Esophagus squamous epithelium (tissue), 5 donors: ENCODE results near the gene LPP. TPM values are rescaled to one million over a fixed set of nuclear protein-coding genes. Genes with fewer than 3 reads are reported as not detected.

Experiments
- DNase-seq: peaks from one replicate; lab custom pipeline; 2025; lab: John Stamatoyannopoulos, UW
- H3K27ac ChIP-seq, 4 donors: fragments of 200-600 bp; sonication (generic); one replicate each; pipeline ENCODE4 v1.5.1; 2016 to 2019; ENCODE audit warnings: mild to moderate bottlenecking in 1 of 4
- H3K27me3 ChIP-seq, 4 donors: fragments of 200-600 bp; sonication (generic); 1 replicate in 3 of 4; 2 replicates in 1 of 4; pipeline versions ENCODE4 v1.5.1 to v1.6.0; 2017 to 2021; ENCODE audit warnings: antibody characterized with exemption in 1 of 4
- H3K36me3 ChIP-seq, 3 donors: fragments of 200-600 bp; sonication (generic); one replicate each; pipeline ENCODE4 v1.5.1; 2016 to 2019
- H3K4me1 ChIP-seq, 3 donors: fragments of 200-600 bp; sonication (generic); one replicate each; pipeline ENCODE4 v1.5.1; 2017 to 2019
- H3K4me3 ChIP-seq, 4 donors: fragments of 200-600 bp; sonication (generic); 1 replicate in 3 of 4; 2 replicates in 1 of 4; pipeline ENCODE4 v1.5.1; 2016 to 2019; ENCODE audit warnings: mild to moderate bottlenecking in 2 of 4, moderate library complexity in 1 of 4
- H3K9me3 ChIP-seq, 3 donors: fragments of 200-600 bp; sonication (generic); one replicate each; pipeline ENCODE4 v1.5.1; 2016 to 2019
- POLR2A ChIP-seq, 4 donors: fragments of 450-650 bp; IDR thresholded peaks; one replicate each; pipeline ENCODE4 v1.6.1; 2017; ENCODE audit warnings: antibody characterized with exemption in 4 of 4, mild to moderate bottlenecking in 4 of 4, moderate library complexity in 3 of 4
- WGBS, 2 donors: methylation state at CpG; one replicate each; pipeline ENCODE4 v1.1.5; 2018; 5-methylcytosine and 5-hydroxymethylcytosine counted together
- intact Hi-C: fragments of 100-400 bp; cut with DNase I; formaldehyde crosslinking; loops from one replicate; pipeline ENCODE4 v1.15.0; 2022
- total RNA-seq, 4 donors: library from RNA; depleted of rRNA; stranded (reverse); fragments of >200 nt; gene quantifications; one replicate each; pipeline ENCODE4 v1.1.0, GENCODE V29; 2016
- TF ChIP-seq, protein P1 (sequence below), 6 experiments: fragments of 450-650 bp in 4 of 6; fragments of 200-600 bp in 2 of 6; sonication (generic) in 2 of 6; IDR thresholded peaks; one replicate each; pipeline ENCODE4 v1.5.1; 2016 to 2019; ENCODE audit warnings: antibody characterized with exemption in 6 of 6, mild to moderate bottlenecking in 4 of 6, moderate library complexity in 4 of 6
- donor health status: DM: yes; HTN: yes; CAD: no.

LPP gene
- total RNA-seq, 4 donors from 2014 or later = 41.4 to 369 (median 97.3) TPM

DNA sequence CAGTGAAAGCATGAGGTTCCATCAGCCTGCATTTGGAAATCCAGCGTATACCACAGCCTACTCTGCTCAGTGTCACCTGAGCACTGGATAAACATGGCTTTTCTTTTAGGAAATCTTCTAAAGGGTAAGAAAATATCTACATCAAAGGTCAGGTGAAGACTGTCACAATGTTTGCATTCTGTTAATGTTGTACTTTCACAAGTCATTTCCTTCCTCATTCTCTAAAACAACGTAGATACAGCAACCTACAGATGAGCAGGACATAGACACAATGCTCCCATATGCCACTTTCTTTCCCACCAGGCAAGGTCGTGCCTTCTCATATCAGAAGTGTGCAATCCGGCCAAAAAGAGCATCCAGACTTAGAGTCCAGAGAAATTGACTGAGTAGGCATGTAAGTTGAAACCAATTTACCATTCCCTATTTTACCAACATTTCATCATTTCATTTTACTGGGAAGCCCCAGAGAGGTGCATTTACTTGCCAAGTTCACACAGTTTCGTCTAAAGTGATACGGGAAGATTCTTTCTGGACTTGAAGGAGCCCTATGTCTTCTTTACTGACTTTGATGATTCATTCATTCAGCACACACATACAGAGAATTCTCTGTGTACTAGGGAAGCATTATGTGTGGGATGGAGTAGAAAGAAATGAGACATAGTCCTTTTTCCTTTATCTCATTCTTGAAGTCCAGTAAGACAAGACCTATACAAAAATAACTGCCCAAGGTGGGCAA, 30.6 kb upstream of the LPP start:
- no peaks in the 10 kb centered on the region for H3K36me3 ChIP-seq
- DNase-seq = no peak
- H3K9me3 ChIP-seq = no peaks in the 10 kb centered on the region
- intact Hi-C loops = no loop called here
- 72 to 73% methylated on average over 6 of the region's 6 CpGs for WGBS, 2 donors
- H3K4me1 ChIP-seq = no peaks in the 10 kb centered on the region
- H3K4me3 ChIP-seq = no peak overlapping the region
- H3K27ac ChIP-seq = peak overlapping the region in 1 of 4 donors; percentile 19
- TF ChIP-seq POLR2A (IDR thresholded peaks at IDR 0.05) = no peak
- TF ChIP-seq, protein P1, sequence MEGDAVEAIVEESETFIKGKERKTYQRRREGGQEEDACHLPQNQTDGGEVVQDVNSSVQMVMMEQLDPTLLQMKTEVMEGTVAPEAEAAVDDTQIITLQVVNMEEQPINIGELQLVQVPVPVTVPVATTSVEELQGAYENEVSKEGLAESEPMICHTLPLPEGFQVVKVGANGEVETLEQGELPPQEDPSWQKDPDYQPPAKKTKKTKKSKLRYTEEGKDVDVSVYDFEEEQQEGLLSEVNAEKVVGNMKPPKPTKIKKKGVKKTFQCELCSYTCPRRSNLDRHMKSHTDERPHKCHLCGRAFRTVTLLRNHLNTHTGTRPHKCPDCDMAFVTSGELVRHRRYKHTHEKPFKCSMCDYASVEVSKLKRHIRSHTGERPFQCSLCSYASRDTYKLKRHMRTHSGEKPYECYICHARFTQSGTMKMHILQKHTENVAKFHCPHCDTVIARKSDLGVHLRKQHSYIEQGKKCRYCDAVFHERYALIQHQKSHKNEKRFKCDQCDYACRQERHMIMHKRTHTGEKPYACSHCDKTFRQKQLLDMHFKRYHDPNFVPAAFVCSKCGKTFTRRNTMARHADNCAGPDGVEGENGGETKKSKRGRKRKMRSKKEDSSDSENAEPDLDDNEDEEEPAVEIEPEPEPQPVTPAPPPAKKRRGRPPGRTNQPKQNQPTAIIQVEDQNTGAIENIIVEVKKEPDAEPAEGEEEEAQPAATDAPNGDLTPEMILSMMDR (IDR thresholded peaks at IDR 0.05) = no peak
- peaks cover 0 to 15% (median 0%) of the 10 kb centered on the region in 4 donors for H3K27me3 ChIP-seq

DNA sequence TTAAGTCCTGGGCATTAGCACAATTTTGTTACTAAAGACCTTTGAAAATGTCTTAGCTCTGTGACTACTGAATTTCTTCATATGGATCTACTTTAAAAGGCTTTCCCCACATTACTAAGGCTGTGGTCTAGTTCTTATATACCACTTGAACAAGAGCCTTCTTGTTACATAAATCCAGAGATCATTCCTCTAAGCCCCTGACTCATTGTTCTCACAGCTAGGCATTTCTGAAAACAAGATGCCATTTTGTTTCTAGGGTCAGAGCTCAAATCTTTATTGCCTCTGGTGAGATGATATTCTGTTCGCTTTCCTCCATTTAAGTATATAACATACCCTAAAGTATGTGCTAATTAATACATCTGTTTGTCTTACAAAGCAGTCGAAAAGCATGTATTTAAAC, 29.8 kb upstream of the LPP start:
- intact Hi-C loops = no loop called here
- TF ChIP-seq, protein P1 (IDR thresholded peaks at IDR 0.05) = no peak
- no peak for TF ChIP-seq POLR2A (IDR thresholded peaks at IDR 0.05)
- peaks cover 0 to 9% (median 0%) of the 10 kb centered on the region in 4 donors for H3K27me3 ChIP-seq
- H3K4me3 ChIP-seq = no peak overlapping the region
- no peaks in the 10 kb centered on the region for H3K4me1 ChIP-seq
- no peak for DNase-seq
- H3K27ac ChIP-seq = peak overlapping the region in 1 of 4 donors; percentile 40
- H3K9me3 ChIP-seq = no peaks in the 10 kb centered on the region
- 66 to 76% methylated on average over 2 of the region's 2 CpGs for WGBS, 2 donors
- no peaks in the 10 kb centered on the region for H3K36me3 ChIP-seq

DNA sequence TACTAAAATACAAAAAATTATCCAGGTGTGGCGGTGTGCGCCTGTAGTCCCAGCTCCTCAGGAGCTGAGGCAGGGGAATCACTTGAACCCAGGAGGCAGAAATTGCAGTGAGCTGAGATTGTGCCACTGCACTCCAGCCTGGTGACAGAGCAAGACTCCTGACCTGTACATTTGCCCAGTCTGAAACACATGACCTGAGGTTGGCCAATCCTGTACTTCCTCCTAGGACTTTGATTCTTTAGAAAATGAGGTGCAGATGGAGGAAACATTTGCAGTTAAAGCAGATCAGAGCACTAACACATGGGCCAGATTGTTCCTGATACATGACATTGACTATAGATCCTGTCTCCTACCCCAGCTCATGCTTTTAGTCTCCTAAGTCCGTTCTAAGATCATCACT, 28.9 kb upstream of the LPP start:
- no peaks in the 10 kb centered on the region for H3K9me3 ChIP-seq
- TF ChIP-seq POLR2A (IDR thresholded peaks at IDR 0.05) = no peak
- TF ChIP-seq, protein P1 (IDR thresholded peaks at IDR 0.05) = no peak
- H3K27me3 ChIP-seq = peaks cover 0 to 9% (median 0%) of the 10 kb centered on the region in 4 donors
- no peak overlapping the region for H3K4me3 ChIP-seq
- DNase-seq = no peak
- H3K4me1 ChIP-seq = no peaks in the 10 kb centered on the region
- H3K36me3 ChIP-seq = no peaks in the 10 kb centered on the region
- WGBS, 2 donors = 93 to 94% methylated on average over 3 of the region's 3 CpGs
- peak overlapping the region in 1 of 4 donors; percentile 40 for H3K27ac ChIP-seq
- intact Hi-C loops = no loop called here

- intact Hi-C loops = no loop called here
- no peak overlapping the region for H3K27ac ChIP-seq
- WGBS, 2 donors = 74 to 89% methylated on average over 2 of the region's 2 CpGs
Measured at GRCh38 chr3:188126276-188126675, 27.7 kb upstream of the LPP start.

GRCh38 chr3:188126934-188127333, 27.0 kb upstream of the LPP start:
- H3K36me3 ChIP-seq = no peaks in the 10 kb centered on the region
- H3K27ac ChIP-seq = no peak overlapping the region
- TF ChIP-seq, protein P1 (IDR thresholded peaks at IDR 0.05) = no peak
- TF ChIP-seq POLR2A (IDR thresholded peaks at IDR 0.05) = no peak
- whole genome bisulfite sequencing, 2 donors = 61 to 80% methylated on average over 7 to 8 of the region's 8 CpGs
- no peak overlapping the region for H3K4me3 ChIP-seq
- H3K9me3 ChIP-seq = no peaks in the 10 kb centered on the region
- intact Hi-C loops = no loop called here
- H3K27me3 ChIP-seq = no peaks in the 10 kb centered on the region
- H3K4me1 ChIP-seq = no peaks in the 10 kb centered on the region
- DNase-seq = no peak

More at GRCh38 chr3:188126276-188126675, 27.7 kb upstream of the LPP start:
- Histone ChIP-seq H3K4me3 (no peak overlapping the region), H3K27me3 (no peaks in the 10 kb centered on the region), H3K4me1 (no peaks in the 10 kb centered on the region), H3K36me3 (no peaks in the 10 kb centered on the region), H3K9me3 (no peaks in the 10 kb centered on the region)
- no peak for DNase-seq
- TF ChIP-seq, protein P1 (IDR thresholded peaks at IDR 0.05) = no peak
- no peak for TF ChIP-seq POLR2A (IDR thresholded peaks at IDR 0.05)
